NCI-H2196 treated with DMSO at 0.1 percent for 48 hours (cell line): ENCODE data around the gene NCAPH2.

Experiments used
- DNase-seq: peaks from one replicate; lab custom pipeline; 2025; ENCODE audit not compliant: unreplicated experiment; lab: John Stamatoyannopoulos, UW

NCAPH2 gene

DNA sequence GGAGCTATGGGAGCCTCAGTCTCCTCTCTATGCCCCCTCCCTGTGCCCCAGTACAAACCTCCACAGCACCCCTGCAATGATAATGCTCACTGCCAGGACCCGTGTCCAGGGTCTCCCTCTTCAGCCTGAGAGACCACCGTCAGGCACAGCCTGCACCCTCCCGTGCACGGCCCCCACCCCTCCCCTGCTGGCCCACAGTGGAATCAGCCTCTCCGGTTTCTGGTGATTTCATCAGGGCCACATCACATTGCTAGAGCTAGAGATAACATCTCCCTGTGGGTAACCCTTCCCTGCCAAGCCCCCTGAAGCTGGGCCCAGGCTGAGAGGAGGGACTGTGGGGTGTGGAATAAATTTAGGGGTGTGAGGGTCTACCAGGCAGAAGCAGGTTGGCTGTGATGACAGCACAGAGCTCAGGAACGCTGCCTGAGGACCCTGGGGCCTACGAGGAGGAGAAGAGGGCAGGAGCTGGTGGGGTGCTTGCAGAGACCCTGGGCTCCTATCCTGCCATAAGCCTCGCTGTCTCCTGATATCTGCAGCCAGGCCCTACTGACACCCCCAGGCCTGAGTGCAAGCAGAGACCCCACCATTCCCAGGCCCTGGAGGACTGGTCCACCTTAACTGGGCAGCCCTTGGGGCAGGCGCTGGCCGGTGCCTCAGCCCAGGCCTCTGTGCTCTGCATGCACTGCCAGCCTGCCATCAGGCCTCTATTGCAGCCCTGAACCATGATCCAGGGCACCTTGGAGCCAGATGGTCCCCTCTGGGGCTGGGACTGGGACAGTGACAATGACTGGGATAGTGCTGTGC, 37.7 kb downstream of the NCAPH2 start, which contains the start of gene KLHDC7B:
TSS of gene KLHDC7B (plus strand) at position 378 of the 804 bp plus-strand sequence. CDS start at position 723, 345 bp downstream.
- no peak for DNase-seq

DNA sequence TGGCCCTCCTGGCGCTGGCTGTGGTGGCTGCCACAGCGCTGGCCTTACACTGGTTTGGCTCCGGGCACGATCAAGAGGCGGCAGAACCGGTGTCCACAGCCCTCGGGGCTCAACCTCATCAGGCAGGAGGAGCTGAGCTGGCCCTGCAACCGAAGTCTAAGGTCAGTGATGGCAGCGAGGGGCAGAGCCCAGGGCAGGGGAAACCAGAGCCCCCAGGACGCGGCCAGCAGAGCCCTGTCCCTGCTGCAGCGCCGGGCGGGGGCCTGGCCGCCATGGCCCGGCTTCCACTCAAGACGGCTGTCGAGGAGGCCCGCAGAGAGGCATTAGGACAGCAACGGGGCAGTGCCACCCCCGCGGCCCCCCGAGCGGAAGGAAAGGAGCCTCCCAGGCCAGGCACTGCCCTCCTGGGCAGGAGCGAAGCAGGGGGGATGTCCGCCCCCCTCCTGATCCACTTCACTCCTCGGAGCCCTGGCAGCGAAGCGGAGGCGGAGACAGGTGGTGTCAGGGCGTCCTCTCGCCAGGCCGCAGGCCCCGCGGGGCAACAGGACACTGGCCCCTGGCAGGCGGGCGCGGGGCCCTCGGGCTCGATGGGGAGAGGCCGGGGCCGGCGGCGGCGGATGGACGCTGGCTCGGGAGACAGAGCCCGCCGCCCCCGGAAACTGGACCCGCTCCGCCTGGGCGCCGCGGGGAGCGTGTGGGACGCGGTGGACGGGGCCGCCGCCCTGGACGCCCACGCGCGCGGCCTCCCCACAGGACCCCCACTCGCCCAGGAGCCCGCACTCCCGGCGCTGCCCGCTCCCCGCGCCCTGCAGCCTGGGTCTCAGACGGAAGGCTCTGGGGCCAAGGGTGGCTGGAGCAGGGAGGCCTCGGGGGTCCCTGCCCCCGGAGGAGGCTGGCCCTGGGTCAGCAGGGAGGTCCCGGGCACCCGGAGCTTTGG, 38.6 kb downstream of the NCAPH2 start:
- DNase-seq: no peak

DNA sequence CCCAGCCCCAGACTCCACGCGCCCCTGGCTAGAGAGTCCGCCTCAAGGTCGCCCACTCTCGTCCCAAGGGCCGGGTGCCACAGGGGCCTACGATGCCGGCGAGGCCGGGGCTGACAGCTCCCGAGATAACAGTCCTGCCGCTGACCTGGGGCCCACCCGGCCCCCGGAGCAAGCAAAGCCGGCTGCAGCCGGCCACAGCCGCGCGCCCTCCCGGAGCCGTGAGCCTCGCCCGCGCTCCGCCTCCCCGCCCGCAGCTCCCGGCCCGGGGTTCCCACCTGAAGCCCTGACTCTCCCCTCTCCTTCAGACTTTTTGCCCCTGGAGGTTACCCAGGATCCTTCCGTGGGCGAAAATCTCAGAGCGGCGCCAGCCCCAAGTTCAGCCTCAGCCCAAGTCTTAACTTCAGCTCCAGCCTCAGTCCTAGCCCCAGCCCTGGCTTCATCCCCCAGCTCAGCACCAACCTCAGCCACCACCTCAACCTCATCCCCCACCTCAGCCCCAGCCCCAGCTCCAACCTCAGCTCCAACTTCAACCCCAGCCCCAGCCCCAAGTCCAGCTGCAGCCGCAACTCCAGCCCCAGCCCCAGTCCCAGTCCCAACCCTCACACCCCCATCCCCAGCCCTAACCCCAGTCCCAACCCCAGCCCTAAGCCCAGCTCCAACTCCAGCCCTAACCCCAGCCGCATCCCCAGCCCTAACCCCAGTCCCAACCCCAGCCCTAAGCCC, 39.4 kb downstream of the NCAPH2 start:
- DNase-seq: no peak

DNA sequence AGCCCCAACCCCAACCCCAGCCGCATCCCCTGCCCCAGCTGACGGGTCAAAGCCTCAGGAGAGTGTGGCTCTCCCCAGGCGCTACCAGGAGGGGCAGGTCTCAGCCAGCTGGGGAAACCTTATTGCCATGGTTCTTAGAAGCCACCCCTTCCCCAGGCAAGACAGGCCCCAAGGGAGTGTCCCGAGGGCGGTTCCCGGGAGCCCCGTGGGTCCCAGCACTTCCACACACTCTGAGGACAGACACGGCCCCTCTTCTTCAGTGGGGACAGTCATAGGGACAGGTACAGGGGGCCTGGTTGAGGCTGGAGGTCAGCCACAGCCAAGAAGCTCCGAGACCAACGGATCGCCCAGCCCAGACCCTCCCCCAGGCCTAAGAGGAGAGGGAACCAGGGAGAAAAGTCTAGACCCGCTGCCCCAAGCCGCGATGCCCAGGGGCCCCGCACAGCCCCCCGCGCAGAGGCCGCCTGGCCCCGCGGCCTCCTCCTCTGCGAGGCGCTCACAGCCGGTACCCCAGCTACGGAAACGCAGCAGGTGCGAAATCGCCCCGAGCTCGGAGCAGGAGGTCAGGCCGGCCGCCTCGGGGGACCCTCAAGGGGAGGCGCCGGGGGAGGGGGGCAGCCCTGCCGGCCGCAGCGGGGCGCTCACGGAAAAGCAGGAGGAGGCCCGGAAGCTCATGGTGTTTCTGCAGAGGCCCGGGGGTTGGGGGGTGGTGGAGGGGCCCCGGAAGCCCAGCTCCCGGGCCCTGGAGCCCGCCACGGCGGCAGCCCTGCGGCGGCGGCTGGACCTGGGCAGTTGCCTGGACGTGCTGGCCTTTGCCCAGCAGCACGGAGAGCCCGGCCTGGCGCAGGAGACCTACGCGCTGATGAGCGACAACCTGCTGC, 40.3 kb downstream of the NCAPH2 start:
- DNase-seq: no peak

DNA sequence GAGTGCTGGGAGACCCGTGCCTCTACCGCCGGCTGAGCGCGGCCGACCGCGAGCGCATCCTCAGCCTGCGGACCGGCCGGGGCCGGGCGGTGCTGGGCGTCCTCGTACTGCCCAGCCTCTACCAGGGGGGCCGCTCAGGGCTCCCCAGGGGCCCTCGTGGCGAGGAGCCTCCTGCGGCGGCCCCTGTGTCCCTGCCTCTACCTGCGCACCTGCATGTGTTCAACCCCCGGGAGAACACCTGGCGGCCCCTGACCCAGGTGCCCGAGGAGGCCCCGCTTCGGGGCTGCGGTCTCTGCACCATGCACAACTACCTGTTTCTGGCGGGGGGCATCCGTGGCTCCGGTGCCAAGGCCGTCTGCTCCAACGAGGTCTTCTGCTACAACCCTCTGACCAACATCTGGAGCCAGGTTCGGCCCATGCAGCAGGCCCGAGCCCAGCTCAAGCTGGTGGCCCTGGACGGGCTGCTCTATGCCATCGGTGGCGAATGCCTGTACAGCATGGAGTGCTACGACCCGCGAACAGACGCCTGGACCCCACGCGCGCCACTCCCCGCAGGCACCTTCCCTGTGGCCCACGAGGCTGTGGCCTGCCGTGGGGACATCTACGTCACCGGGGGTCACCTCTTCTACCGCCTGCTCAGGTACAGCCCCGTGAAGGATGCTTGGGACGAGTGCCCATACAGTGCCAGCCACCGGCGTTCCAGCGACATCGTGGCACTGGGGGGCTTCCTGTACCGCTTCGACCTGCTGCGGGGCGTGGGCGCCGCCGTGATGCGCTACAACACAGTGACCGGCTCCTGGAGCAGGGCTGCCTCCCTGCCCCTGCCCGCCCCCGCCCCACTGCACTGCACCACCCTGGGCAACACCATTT, 41.1 kb downstream of the NCAPH2 start:
- DNase-seq: no peak

DNA sequence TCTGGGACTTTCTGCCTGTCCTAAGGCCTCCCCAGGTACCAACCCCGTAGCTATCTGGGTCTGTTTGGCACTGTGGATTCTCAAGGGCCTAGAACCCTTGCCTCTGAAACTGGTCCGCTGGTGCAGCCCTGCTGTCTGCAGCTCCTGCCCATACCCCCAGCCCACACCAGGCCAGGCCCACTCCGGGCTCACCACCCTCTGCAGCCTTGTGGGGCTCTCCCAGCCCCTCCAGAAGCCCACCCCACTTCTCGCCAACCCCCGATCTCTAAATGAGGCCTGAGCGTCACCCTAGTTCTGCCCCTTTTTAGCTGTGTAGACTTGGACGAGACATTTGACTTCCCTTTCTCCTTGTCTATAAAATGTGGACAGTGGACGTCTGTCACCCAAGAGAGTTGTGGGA, 42.4 kb downstream of the NCAPH2 start:
- DNase-seq: no peak

DNA sequence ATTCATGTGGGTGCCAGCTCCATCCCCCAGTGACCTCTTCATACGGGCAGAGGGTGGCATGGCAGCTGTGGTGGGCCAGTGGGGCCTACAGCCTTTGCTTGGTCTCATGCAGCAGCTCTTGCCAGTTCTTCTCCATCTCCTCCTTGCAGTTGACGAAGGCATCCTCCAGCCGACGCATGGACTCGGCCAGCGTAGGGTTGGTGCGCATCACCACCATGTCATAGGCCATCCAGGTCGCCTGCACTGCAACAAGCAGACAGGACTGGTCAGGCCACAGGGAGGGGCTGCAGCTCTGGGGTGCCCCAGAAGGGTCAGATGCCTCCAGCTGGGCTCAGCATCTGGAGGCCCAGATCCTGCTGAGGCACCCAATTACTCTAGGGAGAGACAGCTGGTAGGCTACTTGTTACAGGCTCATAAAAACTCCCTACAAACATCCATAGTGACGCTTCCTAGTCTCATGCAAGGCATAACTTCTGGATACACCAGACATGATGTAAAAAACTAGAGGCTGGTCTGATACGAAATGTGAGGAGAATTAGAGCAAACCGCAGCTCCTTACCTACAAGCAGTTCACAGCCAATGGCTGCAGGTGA, 43.2 kb downstream of the NCAPH2 start:
- no peak for DNase-seq

DNA sequence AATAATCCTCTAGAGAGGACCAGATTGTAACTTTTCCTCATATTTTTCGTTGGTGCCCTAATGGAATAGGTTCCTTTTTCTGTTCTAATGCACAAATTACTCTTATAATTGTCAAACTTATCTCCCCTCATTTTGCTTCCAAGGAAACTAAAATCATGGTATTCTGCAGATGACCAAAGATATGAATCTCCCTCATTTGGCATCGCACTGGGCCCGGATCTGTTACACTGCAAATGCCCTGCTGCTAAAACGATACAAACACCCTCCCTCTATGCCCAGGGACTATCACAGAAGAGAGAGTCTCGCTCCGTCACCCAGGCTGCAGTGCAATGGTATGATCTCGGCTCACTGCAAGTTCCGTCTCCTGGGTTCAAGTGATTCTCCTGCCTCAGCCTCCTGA, 45.3 kb downstream of the NCAPH2 start:
- DNase-seq: no peak

DNA sequence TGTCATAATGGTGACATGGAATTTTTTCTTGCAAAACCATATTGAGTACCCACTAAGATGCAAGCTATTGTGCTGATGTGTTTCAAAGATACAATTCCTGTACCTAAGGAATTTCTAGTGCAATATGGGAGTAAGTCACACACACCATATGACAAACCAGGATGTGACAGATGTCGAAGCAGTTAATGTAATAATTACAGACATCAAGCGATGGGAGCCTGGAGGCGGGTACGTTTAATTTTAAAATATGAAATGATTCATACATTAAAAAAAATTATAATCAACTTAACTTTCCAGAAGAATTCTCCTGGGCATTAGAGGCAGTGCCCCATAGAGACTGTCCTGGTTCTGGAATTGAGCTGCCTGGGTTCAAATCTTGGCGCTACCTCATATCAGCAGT, 48.7 kb downstream of the NCAPH2 start:
- DNase-seq: no peak

DNA sequence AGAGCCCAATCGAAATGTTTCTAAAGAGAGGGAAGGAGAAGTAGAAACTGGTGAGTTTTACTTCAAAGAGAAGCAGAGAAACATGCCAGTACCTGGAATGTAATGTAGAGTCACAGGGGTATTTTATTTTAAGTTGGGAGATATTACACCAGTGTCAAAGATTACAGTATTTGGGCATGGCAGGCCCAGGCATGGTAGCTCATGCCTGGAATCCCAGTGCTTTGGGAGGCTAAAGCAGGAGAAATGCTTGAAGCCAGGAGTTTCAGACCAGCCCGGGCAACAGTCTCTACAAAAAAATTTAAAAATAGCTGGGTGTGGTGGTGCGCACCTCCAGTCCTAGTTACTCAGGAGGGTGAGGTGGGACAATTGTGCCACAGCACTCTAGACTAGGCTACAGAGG, 52.0 kb downstream of the NCAPH2 start:
- no peak for DNase-seq

DNA sequence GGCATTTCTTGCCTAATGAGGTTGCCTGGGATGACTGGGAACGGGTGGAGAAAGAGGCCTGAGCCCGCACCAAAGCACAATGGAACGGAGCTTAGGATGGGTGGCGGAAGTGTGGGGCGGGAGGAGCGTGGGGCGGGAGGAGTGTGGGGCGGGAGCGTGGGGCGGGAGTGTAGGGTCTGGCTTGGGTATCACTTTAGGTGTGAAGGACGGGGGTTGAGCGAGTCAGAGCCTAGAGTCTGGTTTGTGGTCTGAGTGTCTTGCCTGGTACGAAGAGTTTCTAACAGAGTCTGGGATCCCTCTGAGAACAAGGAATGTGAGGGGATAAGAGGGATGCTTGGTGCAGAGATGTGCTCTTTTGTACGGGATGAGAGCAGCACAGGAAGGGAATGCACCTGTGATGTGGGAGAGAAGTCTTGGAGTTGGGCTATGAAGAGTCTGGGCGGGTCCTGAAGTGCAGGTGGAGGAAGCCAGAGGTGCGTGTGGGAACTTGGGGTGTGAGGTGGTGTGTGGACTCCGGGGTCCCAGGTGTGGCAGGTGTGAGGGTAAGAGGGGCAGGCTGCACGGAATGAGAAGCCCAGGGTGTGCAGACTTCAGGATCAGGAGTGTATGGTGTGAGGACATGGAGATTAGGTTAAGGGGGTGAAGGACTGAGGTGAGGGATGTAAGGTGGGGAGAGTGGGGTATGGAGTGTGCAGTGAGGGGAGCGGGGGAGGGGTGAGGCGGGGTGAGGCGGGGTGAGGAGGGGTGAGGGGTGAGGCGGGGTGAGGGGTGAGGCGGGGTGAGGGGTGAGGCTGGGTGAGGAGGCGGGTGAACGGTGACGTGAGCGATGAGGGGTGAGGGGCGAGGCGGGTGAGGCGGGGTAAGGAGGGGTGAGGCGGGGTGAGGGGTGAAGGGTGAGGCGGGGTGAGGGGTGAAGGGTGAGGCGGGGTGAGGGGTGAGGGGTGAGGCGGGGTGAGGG, 53.7 kb downstream of the NCAPH2 start:
- DNase-seq: no peak

DNA sequence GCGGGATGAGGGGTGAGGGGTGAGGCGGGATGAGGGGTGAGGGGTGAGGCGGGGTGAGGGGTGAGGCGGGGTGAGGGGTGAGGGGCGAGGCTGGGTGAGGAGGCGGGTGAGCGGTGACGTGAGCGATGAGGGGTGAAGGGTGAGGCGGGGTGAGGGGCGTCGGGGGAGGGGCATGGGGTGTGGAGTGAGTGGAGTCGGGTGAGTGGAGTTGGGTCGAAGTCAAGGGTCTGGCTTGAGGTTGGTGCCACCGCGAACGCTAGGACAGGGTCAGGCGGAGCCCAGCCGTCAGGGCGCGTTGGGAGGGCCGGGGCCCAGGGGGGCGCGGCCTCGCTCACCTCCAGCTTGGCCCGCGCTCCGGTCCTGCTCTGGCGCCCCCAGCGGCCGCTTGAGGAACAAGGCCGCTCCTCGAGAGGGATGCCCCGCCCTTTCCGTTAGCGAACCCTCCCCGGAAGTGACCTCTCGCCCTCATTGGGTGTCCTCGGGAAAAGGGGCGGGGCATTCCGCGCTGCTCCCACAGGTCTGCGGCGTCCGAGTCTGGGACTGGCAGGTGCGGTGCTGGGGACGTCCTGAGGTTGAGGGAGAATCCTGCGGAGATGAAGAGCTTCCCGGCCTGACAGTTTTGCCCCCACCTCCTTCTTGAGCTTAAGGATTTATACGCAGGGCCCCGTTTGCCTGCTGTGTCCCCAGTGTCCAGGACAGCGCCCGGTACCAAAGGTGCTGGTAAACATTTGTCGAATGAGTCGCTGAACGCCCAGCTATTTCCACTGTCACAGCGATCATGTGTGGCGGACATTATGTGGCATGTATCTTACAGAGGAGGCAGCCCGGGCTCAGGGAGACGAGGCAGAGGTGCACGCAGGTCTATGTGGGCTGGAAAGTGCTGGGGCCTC, 54.7 kb downstream of the NCAPH2 start, which contains the start of gene SYCE3:
TSS of gene SYCE3 (minus strand) at position 397 of the 890 bp plus-strand sequence. CDS start 6,514 bp downstream, outside the sequence.
- DNase-seq: peak; percentile 66

DNA sequence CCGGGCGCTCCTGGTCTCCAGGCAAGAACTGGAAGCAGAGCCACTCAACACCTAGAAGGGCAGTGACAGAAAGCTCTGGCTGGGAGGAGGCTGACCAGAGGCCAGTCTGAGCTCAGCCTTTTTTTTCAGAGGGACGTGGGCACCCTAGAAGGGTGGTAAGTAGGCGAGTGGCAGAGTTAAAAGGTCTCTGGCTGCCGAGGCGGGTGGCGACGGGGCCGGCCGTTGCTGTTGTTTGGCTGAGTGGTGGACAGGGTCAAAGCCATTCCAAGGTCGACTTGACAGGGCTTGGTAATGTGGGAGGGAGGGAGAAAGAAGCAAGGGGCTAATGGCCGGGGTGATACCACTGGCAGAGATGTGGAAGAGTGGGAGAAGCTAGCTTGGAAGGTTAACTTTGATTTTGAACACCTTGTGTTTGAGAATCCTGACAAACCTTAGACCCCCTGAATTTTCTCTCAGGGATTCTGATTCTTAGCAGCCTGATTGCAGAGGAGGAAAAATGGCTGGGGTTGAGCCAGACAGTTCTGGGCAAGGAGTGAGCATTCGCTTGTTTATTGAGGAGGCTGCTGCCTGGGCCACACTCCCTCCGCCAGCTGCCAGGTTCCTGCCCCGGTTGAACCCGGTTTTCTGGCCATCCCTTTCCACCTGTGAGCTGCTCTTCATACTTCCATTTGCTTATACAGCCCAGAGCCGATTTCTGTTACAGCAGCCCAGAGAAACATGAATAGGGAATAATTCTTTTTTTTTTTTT, 55.6 kb downstream of the NCAPH2 start:
- DNase-seq: no peak

DNA sequence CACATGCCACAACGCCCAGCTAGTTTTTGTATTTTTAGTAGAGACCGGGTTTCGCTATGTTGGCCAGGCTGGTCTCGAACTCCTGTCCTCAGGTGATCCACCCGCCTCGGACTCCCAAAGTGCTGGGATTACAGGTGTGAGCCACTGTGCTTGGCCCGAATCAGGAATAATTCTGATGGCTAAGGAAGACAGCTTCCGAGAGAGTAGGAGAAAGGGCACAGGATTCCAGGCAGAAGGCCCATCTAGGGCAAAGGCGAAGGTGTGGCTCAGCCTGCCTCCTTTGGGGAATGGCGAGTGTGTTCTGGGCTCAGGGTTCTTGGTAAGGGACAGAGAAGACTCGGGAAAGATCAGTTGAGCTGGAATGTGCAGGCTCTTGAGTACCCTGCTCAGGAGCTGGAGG, 56.3 kb downstream of the NCAPH2 start:
- no peak for DNase-seq

DNA sequence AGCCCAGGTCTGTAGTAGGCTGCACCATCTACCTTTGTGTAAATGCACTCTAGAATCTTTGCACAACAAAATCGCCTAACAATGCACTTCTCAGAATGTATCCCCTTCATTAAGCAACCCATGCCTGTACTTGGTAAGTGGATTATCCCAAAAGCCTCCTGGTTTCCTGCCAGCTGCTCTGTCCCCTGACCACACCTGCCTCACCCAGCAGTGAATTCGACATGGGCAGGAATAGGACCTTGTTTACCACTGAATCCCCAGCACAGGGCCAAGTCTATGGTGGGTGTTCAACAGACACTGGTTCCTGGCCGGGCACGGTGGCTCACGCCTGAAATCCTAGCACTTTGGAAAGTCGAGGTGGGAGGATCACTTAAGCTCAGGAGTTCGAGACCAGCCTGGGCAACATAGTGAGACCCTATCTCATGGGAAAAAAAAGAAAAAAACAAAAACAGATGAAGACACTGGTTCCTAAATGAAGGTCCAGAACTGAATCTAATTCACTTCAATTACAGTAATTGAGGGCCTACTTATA, 59.8 kb downstream of the NCAPH2 start:
- no peak for DNase-seq

DNA sequence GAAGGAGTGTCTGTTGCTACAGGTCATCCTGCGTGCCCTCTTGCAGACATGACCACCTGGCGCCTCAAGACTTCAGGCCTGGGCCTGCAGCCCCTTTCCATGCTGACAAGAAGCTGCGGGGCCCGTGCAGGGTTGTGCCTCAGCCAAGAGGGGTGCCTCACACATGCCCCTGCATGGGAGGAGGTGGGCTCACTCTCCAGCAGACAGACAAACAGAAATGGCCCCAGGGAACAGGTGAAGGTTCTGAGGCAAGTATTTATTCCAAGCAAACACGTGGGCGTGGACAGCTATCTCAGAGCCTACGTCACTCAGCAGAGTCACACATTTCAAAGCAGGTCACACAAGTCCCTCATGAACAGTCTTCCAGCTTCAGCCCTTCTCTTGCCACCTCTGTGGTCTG, 60.6 kb downstream of the NCAPH2 start:
- no peak for DNase-seq
